Endothelial cell of umbilical vein (primary cell): ENCODE measurements around the gene MEGF10. TPM values are rescaled to one million over a fixed set of nuclear protein-coding genes. Genes with fewer than 3 reads are reported as not detected.

ENCODE experiments used
- BruUV-seq: library from RNA; stranded (reverse); fragments of 400-500 nt; replicated peaks from 2 replicates; lab custom pipeline; 2021; lab: Mats Ljungman, UMichigan
- CTCF ChIA-PET: fragments of 300-600, 350-600 bp; sonication (Branson Sonifier 250); formaldehyde crosslinking; loops from one replicate; lab custom pipeline; 2021; ENCODE audit warnings: antibody characterized with exemption, inconsistent platforms; lab: Charles Lee
- POLR2A ChIA-PET: fragments of 300-600, 350-600 bp; sonication (Branson Sonifier 250); formaldehyde crosslinking; loops from one replicate; lab custom pipeline; 2021; ENCODE audit warnings: antibody characterized with exemption, inconsistent platforms; lab: Charles Lee
- DNase-seq: peaks from one replicate; pipeline ENCODE4 v3.0.0-alpha.2; 2011; ENCODE audit warnings: low read depth, low spot score
- FAIRE-seq: peaks from 2 replicates; lab custom pipeline; 2011; peaks lifted over from hg19 to GRCh38; lab: Jason Lieb, UNC
- H2AFZ ChIP-seq: 2 replicates; pipeline ENCODE4 v1.6.0; 2012; ENCODE audit warnings: low read depth, low read length, control low read depth, inconsistent platforms
- H3K27ac ChIP-seq: 2 replicates; pipeline ENCODE4 v1.5.1; 2011; ENCODE audit warnings: low read depth, mild to moderate bottlenecking, control low read depth, low read length, moderate library complexity; ENCODE audit not compliant: insufficient read depth
- H3K27me3 ChIP-seq, 2 experiments: 2 replicates each; pipeline versions ENCODE4 v1.6.0 to v1.6.1; 2011; ENCODE audit warnings: low read length in 2 of 2, mixed read lengths in 1 of 2; ENCODE audit not compliant: control insufficient read depth in 2 of 2, insufficient read depth in 2 of 2
- H3K36me3 ChIP-seq, 2 experiments: 2 replicates in 1 of 2; 3 replicates in 1 of 2; pipeline ENCODE4 v1.5.1; 2011; ENCODE audit warnings: low read length in 2 of 2, mild to moderate bottlenecking in 1 of 2, moderate library complexity in 1 of 2; ENCODE audit not compliant: control insufficient read depth in 2 of 2, insufficient read depth in 2 of 2; ENCODE audit errors: extremely low read depth in 1 of 2
- H3K4me1 ChIP-seq: 3 replicates; pipeline ENCODE4 v1.5.1; 2011; ENCODE audit warnings: mild to moderate bottlenecking, low read length; ENCODE audit not compliant: control insufficient read depth, insufficient read depth; ENCODE audit errors: extremely low read depth
- H3K4me2 ChIP-seq: 2 replicates; pipeline ENCODE4 v1.6.1; 2011; ENCODE audit warnings: low read length, control low read depth, mixed read lengths; ENCODE audit not compliant: insufficient read depth
- H3K4me3 ChIP-seq, 3 experiments: fragments of 200-600 bp in 1 of 3; sonication (generic), shearing (Covaris generic) in 1 of 3; replicated peaks in 1 of 3; 2 replicates each; pipeline ENCODE4 v1.5.1; 2011 to 2016; ENCODE audit warnings: control low read depth in 3 of 3, low read length in 3 of 3, mild to moderate bottlenecking in 2 of 3, inconsistent platforms in 1 of 3, low read depth in 1 of 3, moderate library complexity in 1 of 3; ENCODE audit not compliant: insufficient read depth in 1 of 3
- H3K79me2 ChIP-seq: 2 replicates; pipeline ENCODE4 v1.6.0; 2012; ENCODE audit warnings: low read length, inconsistent platforms; ENCODE audit not compliant: control insufficient read depth, insufficient read depth
- H3K9ac ChIP-seq: replicated peaks from 2 replicates; pipeline ENCODE3; 2011; ENCODE audit warnings: low read length, control low read depth; ENCODE audit not compliant: insufficient read depth; ENCODE audit errors: extremely low read depth
- H3K9me1 ChIP-seq: replicated peaks from 3 replicates; pipeline ENCODE4 v1.6.0; 2011; ENCODE audit warnings: mild to moderate bottlenecking, low read length; ENCODE audit not compliant: control insufficient read depth, insufficient read depth; ENCODE audit errors: extremely low read depth
- H3K9me3 ChIP-seq: replicated peaks from 2 replicates; pipeline ENCODE4 v1.5.1; 2012; ENCODE audit warnings: low read length, inconsistent platforms; ENCODE audit not compliant: control insufficient read depth, insufficient read depth
- H4K20me1 ChIP-seq: replicated peaks from 2 replicates; pipeline ENCODE3; 2011; ENCODE audit warnings: mild to moderate bottlenecking, low read length; ENCODE audit not compliant: control insufficient read depth, insufficient read depth; ENCODE audit errors: extremely low read depth
- EZH2 ChIP-seq: IDR thresholded peaks from 2 replicates; pipeline ENCODE4 v1.6.1; 2012; ENCODE audit warnings: borderline replicate concordance, low read depth, mild to moderate bottlenecking, moderate library complexity, low read length, inconsistent platforms; ENCODE audit not compliant: severe bottlenecking
- FOS ChIP-seq: IDR thresholded peaks from 2 replicates; pipeline ENCODE4 v1.6.1; 2011; ENCODE audit warnings: mild to moderate bottlenecking, low read length, moderate library complexity, borderline replicate concordance; ENCODE audit not compliant: insufficient read depth
- GATA2 ChIP-seq: IDR thresholded peaks from 2 replicates; pipeline ENCODE4 v1.7.0; 2011; ENCODE audit warnings: low read depth, mild to moderate bottlenecking, moderate library complexity, mixed read lengths, low read length; ENCODE audit not compliant: insufficient read length, insufficient read depth
- JUN ChIP-seq: IDR thresholded peaks from 2 replicates; pipeline ENCODE4 v1.6.1; 2011; ENCODE audit warnings: borderline replicate concordance, low read depth; ENCODE audit not compliant: insufficient read length, insufficient read depth
- MYC ChIP-seq: IDR thresholded peaks from one replicate; pipeline ENCODE4 v1.6.1; 2011; ENCODE audit warnings: mild to moderate bottlenecking, low read depth, low read length
- POLR2A ChIP-seq: IDR thresholded peaks from 2 replicates; pipeline ENCODE4 v1.6.1; 2012; ENCODE audit warnings: low read depth, mild to moderate bottlenecking, control low read depth, low read length
- POLR2AphosphoS5 ChIP-seq: IDR thresholded peaks from 2 replicates; pipeline ENCODE4 v1.6.1; 2012; ENCODE audit warnings: low read depth, mild to moderate bottlenecking, control low read depth, low read length, moderate library complexity; ENCODE audit not compliant: insufficient read depth
- dilution Hi-C: fragments of 300-500 bp; cut with MboI; formaldehyde crosslinking; loops from one replicate; pipeline ENCODE4 v1.15.0; 2019; ENCODE audit warnings: low sequenced_read_pairs; ENCODE audit not compliant: extremely low pct_ligation_motif_present
- intact Hi-C: fragments of 100-400 bp; cut with micrococcal nuclease; formaldehyde crosslinking; loops from one replicate; pipeline ENCODE4 v1.10.0; 2022
- polyA plus RNA-seq, 4 experiments: library from polyadenylated mRNA; depleted of rRNA in 3 of 4; stranded (reverse) in 3 of 4; unstranded in 1 of 4; fragments of >200 nt; gene quantifications; 2 replicates each; pipeline versions ENCODE4 v1.2.1 to v1.2.3, GENCODE V29; 2011 to 2012; ENCODE audit warnings: missing spikeins in 1 of 4
- total RNA-seq: library from RNA; stranded (reverse); gene quantifications from 2 replicates; pipeline ENCODE4 v1.2.3, GENCODE V29; 2021
- TF ChIP-seq, protein P1 (sequence below): IDR thresholded peaks from 2 replicates; pipeline ENCODE4 v1.6.1; 2011; ENCODE audit not compliant: insufficient read depth, insufficient read length
- TF ChIP-seq, protein P2 (sequence below), 2 donors: IDR thresholded peaks; 1 replicate in 1 of 2; 2 replicates in 1 of 2; pipeline ENCODE4 v1.5.1; 2011; ENCODE audit warnings: low read length in 2 of 2, mild to moderate bottlenecking in 2 of 2, moderate library complexity in 2 of 2, control low read depth in 1 of 2, inconsistent platforms in 1 of 2, low read depth in 1 of 2; ENCODE audit not compliant: insufficient read depth in 1 of 2; ENCODE audit errors: extremely low read depth in 1 of 2

The MEGF10 gene
- total and polyA plus RNA-seq, 2 donors (not counting 3 experiments of a cell fraction or from before 2014, with no cell fraction given) = 0.30 to 1.00 TPM

DNA sequence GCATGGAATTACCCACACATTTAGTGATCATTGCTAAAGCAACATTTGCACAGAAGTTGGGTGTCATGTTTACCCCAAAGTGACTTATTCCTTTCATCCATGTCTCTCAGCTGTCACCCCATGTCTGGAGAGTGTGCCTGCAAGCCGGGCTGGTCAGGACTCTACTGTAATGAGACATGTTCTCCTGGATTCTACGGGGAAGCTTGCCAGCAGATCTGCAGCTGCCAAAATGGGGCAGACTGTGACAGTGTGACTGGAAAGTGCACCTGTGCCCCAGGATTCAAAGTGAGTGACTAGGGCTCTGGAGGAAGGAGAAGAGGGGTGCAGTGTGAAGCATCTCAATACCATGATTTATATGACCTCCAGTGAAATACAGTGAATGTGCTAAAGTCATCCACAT, 126.9 kb downstream of the MEGF10 start:
- dilution Hi-C loops (no loop called here), intact Hi-C loops (no loop called here)
- Histone ChIP-seq H4K20me1 (no peaks in the 10 kb centered on the region), H3K36me3 (no peaks in the 10 kb centered on the region), H3K9me3 (no peaks in the 10 kb centered on the region), H3K4me2 (no peak overlapping the region), H3K4me1 (no peaks in the 10 kb centered on the region), H3K79me2 (no peaks in the 10 kb centered on the region), H2AFZ (no peak overlapping the region), H3K9ac (no peak overlapping the region), H3K27ac (no peak overlapping the region), H3K9me1 (no peaks in the 10 kb centered on the region), H3K27me3 (no peaks in the 10 kb centered on the region), H3K4me3 (no peak overlapping the region)
- no TSS peak for BruUV-seq
- DNase-seq (no peak), FAIRE-seq (no peak)
- POLR2A ChIA-PET = no interaction called here
- no peak for TF ChIP-seq POLR2AphosphoS5
- TF ChIP-seq, protein P1, sequence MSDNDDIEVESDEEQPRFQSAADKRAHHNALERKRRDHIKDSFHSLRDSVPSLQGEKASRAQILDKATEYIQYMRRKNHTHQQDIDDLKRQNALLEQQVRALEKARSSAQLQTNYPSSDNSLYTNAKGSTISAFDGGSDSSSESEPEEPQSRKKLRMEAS = no peak
- no peak for TF ChIP-seq FOS
- TF ChIP-seq JUN = no peak
- no peak for TF ChIP-seq POLR2A
- TF ChIP-seq, protein P2, sequence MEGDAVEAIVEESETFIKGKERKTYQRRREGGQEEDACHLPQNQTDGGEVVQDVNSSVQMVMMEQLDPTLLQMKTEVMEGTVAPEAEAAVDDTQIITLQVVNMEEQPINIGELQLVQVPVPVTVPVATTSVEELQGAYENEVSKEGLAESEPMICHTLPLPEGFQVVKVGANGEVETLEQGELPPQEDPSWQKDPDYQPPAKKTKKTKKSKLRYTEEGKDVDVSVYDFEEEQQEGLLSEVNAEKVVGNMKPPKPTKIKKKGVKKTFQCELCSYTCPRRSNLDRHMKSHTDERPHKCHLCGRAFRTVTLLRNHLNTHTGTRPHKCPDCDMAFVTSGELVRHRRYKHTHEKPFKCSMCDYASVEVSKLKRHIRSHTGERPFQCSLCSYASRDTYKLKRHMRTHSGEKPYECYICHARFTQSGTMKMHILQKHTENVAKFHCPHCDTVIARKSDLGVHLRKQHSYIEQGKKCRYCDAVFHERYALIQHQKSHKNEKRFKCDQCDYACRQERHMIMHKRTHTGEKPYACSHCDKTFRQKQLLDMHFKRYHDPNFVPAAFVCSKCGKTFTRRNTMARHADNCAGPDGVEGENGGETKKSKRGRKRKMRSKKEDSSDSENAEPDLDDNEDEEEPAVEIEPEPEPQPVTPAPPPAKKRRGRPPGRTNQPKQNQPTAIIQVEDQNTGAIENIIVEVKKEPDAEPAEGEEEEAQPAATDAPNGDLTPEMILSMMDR (IDR thresholded peaks at IDR 0.05; ENCODE audit: extremely low read depth in 1 of 2, insufficient read depth in 1 of 2, low read depth in 1 of 2, low read length in 2 of 2) = no peak
- TF ChIP-seq EZH2 = no peak
- no peak for TF ChIP-seq GATA2
- no peak for TF ChIP-seq MYC
- CTCF ChIA-PET = interaction anchor here (1.1 kb wide), 1 partner anchor 10 kb away, joined by 3 read pairs; no protein-coding TSS in a partner anchor
